GM19351 (cell line): ENCODE data around the gene POLD3.

ENCODE experiments used
- ATAC-seq: cut with Tn5 transposase; IDR thresholded peaks from one replicate; pipeline ENCODE4 v1.9.1; 2021; ENCODE audit warnings: mild to moderate bottlenecking, moderate library complexity; ENCODE audit not compliant: unreplicated experiment

The POLD3 gene

DNA sequence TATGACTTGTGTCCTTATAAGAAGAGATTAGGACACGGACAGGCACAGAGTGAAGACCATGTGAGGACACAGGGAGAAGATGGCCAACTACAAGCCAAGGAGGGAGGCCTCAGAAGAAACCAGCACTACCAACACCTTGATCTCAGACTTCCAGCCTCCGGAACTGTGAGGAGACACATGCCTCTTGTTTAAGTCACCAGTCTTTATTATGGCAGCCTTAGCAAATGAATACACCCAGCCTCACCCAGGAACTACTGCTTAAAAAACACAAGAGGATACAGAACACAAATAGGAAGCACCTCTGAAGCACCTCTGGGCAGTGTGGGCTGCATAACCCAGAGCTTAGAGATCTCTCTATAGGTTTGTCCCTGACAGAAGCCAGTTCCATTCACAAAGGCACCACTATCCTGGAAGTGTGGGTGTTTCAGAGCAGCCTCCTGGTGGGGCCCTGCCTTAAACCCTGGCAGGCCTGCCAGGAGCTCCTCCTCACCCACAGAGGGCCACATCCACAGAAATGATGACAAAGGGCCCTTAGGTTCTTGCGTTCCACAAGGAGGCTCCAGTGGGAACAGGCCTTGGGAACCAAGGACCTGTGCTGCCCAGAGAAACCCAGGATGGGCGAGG is 80.1 kb downstream of the POLD3 start:
- ATAC-seq, result no peak

DNA sequence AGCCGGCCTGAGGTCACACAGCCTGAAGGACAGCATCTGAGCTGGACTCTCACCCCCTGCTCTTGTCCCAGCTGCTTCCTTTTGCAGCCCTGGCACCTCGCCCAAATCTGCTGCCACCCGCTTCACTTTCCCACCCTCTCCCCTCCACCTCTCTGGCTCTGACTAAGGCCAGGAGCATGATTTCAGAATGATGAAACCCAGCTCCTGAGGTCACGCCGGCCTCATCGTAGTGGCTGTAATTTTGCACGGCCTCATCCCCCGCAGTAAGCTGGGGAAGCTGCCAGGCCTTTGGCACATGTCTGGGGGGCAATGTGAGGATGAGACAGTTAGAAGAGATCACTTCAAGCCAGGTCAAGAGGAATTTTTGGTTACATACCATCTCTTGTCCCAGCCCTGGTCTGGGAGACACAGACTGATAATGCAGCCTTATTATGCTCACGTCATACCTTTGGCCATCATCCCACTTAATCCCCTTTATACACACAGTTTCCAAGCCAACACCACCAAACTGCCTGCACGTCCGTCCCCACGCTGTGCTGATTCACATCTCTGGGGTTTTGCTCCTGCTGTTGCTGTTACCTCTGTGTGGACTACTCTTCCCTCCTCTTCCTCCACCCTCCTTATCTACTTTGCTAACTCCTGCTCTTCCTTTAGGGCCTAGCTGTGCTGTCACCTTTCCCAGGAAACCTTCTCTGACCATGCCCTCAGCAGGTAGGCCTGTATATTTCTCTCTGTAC is 80.7 kb downstream of the POLD3 start:
- ATAC-seq, result no peak

DNA sequence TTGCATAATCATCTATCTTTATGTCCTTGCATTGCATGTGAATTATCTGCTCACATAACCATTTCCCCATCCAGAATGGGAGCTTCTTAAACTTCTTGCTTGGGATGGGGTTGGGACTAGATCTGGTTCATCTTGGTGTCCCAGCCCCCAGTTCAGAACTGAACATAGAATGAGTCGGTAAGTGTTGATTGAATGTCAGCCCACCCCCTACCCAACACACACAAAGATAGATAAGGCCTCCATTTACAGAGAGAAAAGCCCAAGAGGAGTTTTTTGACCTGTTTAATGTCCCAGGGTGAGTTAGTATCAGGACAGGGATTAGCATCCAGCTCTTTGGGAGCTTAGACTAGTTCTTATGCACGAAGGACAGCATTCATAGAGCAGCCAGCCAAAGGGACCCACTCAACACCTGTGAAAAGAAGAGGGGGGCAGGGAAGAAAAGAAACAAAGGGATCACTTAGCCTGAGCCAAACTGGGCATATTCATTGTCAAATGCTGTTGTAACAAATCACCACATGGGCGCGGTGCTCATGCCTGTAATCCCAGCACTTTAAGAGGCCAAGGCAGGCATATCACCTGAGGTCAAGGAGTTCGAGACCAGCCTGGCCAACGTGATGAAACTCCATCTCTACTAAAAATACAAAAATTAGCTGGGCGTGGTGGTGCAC is 81.4 kb downstream of the POLD3 start:
- ATAC-seq, result no peak

DNA sequence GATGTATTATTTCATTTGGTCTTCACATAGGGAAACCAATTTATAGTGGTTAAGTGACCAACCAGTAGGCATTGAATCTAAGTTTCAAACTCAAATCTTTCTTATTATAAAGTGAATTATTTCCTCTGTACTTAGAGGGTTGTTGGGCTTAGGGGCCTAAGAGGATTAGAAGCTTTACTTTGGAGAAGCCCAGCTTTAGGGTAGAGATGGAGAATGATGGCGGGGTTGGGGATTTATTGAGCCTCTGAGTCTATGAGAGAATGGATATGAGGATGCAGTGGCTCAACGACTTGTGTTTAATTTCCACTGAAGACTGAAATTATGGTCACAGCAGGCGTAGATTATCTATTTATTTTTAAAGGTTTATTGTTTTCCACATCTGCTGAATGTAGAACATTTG is 83.4 kb downstream of the POLD3 start:
- ATAC-seq, result no peak

DNA sequence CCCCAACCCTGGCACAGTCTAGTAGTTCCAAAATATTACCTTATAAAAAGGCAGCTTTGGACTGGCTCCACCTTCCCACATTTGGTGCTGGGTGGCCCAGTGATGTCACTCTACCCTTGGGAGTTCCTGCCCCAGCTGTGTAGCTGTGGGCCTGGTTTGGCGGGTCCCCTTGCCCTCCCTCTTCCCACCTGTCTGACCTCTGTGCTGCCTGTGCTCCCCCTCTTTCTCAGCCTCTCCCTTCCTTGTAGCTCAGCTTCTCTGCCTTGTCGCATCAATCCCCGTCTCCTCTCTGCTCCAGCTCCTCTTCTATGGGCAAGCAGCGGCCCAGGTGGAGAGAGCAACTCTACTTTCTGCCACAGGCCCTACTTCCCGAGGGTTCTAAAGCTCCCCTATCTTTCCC is 84.2 kb downstream of the POLD3 start:
- no peak for ATAC-seq

DNA sequence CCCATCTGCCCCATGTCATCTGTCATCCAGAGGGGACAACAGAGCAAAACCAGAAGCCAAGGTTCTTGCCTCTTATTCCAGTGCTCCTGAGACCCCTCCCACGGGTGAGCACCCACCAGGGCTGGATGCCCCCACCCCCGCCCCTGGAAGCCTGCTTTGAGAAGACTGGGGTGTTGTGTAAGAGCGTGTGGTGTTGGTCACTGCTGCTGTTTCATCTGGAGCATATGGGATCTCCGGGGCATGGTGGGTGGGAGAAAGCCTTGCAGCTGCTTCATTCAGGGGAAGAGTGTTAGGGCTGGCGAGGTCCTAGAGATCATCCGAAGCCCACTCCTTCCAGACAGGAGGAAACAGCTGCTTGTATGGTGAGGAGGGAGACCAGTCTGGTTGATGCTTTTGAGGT is 84.7 kb downstream of the POLD3 start:
- ATAC-seq, result no peak

DNA sequence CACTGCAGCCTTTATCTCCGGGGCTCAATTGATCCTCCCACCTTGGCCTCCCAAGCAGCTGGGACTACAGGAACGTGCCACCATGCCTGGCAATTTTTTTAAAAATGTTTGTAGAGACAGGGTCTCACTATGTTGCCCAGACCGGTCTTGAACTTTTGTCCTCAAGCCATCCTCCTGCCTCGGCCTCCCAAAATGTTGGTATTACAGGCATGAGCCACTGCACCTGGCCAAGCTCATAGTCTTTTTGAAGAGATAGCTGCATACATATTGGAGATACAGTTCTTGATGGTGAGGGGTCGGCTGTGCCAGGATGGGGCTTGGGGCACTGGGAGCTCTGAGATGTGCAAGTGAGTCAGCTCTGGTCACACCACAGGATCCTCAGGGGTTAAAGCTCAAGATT is 85.7 kb downstream of the POLD3 start:
- ATAC-seq, result no peak

DNA sequence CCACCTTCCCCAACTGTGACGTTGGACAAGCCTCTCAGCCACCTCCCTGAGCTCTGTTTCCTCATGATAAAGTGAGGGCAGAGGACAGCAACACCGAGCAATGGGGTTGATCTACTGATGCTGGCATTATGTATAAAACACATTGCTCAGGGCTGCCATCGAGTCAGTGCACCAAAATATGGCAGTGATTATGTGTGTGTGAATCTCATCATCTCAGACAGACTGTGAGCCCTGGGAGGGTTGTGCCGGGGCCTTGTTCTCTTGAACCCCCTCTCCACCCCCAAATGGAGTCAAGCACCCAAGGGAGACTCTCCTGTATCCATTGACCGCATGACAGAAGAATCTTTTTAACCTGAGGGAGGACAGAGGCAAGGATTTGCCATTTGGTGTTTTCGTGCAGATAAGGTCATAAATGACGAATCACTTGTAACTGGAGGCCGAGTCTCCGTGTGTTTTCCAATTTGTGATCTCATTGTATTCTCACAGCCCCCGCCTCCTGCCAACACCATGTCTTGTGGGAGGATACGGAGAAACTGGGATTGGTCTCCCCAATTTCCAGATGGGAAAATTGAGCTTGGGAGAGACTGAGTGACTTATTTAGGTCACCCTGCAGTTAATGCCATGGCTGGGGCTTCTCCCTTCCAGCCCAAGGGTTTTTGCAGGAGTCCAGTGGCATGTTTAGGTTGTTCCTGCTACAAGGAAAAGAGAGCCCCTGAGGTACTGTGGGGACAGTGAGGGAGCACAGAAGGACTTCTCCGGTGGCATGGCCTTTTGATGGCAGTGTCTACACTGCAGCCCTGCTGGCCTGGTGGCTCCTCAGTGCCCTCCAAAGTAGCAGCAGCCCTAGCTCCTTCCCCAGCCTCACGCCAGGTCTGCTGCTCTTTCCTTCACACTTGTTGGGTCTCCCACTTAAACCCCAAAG is 86.5 kb downstream of the POLD3 start:
- ATAC-seq, result no peak

DNA sequence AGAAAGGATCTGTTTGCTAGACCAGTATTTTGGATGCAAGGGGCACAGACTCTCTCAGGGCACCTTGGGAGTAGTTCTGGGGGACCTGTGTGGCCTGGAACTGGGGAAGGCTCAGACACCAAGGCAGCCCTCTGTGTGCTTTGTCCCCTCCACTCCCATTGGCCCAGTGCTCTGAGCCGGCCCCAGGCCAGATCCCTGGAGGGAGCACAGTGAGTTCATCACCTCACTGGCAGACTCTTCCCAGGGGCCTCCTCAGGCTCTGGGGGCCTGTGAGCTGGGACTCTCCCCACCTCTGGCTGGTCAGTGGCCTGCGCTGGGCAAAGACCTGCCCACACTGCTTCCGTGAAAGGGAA is 87.1 kb downstream of the POLD3 start:
- ATAC-seq, result no peak

DNA sequence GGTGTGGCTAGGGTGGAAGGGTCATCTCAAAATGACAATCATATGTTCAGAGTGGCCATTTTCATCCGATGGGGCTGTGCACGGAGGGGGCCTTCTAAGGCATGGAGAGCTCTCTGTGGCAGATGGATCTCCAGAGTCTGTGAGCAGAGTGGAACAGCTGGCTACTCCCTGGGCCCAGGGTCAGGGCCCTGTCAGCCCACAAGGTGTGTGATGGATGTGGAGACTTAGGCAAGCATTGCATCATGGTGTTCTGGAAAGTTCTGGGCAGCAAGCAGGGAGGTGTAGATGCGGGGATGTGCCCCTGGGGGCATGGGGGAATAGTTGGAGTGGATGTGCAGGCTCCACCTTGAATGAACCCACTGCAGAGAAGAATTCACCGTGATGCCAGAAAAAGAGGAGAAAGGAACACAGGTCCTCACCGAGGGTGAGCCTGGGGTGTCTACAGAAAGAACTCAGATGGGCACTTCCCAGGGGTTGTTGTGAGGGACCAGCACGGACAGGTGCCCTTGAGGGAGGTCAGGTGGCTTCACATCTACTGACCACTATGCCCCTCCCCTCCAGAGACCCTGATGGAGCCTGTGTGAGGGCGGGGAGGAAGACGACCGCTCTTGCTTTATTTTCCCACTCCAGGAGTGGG is 87.8 kb downstream of the POLD3 start:
- no peak for ATAC-seq

DNA sequence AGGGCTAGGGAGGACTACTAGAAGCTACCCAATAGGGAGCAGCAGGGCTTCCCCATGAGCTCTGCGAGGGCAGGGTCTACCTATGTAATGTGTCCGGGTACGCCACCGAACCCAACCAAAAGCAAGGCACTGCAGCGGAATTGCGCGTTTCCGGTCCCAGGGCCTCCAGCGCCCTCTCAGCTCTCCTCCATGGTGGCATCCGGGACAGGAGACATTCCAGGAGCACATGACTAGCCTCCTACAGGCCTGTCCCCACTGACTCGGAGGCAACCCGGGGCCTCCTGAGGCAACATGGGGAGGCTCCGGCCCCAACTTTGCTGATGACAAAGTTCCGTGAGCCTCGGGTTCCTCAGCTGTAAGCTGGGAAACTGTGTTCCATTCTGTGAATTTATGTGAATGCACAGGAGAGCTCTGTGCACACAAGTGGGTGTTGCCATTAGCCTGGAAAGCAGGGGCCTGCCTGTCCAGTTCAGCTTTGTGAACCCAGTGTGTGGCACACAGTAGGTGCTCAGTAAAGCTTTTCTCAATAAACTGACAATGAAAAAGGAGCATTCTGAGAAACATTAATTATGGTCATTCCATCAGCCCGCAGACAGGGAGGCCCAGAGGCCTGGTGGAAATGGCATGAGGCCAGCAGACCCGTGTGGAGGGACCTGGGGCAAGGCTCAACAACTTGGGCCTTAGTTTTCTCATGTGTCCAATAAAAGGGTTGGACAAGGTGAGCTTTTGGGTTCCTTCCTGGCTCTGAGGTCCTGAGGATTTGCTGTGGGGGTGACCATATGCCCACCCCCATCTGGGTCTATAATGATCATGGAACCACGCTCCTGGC is 88.5 kb downstream of the POLD3 start:
- no peak for ATAC-seq

DNA sequence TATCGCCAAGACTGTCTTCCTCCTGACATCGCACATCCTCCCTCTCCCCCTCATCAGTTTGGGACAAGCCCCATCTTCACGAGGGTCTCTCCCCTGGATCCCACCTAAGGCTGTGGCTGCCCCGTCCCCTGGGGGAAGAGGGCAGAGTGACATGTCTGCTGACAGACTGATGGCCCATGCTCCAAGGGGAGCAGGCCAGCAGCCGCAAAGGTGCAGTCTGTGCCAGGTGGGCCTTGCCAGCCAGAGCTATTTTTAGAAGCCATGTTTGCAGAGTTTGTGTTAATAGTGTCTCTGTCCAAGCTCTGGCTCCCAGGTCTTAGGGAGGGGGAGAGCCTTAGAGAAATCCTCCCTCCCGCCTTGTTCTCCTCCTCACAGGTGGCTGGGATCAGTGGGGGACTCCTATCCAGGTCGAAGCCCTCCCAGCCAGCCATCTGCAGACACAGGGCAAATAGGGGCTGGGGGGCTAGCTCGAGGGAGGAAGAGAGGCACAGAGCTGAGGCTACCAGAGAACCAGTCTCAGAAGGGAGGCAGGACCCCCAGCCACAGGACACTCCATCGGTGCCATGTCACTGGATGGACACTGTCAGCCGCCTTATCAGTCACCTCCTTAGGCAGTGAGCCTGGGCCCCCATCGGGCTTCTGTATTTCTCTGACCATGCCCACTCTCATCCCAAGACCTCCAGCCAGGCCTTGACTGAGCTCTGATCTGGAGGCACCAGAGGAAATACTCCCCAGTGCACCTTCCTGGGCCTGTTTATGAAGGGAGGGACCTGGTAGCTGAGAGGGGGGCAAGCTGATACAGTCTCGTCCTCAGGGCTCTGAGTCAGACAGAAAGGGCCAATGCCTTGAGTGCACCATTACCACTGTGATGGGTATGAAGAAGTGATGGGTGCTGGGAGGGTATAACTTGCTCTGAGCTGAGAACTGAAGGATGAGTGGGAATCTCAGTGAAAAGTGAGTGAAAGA is 89.6 kb downstream of the POLD3 start:
- ATAC-seq, result no peak

DNA sequence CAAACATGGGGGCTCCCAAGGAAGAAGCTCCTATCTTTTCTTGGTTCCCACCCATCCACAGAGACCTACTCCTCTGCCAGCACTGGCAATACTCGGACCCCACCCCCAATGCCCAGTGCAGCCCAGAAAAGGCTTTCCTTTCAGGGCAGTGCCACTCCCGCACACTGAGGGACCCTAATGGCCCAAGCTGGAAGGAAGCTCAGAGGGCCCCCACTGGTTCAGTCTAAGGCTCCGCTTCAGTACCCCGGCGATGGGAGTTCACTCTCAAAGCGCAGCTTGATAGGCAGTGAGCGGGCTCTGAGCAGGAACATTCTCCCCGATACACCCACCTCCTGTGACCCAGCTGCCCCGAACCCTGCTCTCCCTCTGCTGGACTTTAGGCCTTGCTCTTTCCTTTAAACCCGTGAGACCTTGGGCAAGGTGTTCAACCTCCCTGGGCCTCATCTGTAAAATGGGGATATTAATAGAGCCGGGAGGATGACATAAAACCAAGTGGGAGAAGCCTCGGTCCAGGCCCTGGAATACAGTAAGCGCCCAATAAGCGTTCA is 90.4 kb downstream of the POLD3 start:
- no peak for ATAC-seq

DNA sequence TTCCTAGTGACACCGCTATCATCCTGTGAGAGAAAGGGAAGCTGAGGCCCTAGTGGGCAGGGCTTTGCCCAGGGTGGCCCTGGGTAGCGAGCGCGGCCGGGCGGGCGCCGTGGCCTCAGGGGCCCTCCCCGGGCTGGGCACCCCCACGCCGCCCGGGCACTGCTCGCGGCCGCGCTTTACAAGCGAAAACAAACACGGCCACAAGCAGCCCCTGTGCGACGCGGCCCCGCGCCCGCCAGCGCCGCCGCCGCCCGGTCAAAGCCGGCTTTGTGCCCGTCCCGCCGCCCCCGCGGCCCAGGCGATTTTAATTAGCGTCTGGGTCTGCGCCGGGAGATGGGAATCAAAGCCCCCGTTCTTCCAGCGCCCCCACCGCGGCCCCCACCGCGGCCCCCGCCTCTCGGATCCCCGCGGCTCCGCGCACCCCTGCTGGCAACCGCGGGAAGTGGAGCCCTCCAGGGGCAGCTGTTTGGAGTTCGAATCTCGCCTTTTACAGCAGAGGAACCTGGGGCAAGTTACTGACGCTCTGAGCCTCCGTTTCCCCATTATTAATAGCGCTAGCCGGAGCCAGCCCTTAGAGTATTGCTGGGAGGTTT is 91.0 kb downstream of the POLD3 start:
- no peak for ATAC-seq

DNA sequence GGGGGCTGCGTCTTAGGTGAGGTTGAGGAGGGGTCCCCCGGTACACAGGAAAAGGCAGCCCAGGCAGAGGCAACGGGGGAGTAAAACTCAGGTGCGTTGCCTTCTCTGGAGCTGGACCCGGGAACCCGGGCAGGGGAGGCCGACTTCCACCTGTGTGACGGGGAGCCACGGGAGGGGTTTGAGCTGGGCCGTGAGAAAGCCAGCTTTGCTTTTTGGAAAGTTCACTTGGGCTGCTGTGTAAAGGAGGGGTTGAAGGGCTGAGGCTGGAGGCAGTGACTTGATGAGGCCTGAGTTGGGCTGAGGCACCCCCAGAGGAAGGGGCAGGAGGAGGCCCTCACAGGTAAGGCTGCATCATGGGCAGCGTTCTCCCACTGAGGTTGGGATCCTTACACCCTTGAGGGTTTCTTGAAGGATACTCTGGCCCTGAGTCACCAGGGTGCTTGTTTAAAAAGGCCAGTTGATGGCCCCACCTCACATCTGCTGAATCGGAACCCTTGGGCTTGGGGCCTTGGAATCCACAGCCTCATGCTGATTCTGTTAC is 91.6 kb downstream of the POLD3 start:
- no peak for ATAC-seq

DNA sequence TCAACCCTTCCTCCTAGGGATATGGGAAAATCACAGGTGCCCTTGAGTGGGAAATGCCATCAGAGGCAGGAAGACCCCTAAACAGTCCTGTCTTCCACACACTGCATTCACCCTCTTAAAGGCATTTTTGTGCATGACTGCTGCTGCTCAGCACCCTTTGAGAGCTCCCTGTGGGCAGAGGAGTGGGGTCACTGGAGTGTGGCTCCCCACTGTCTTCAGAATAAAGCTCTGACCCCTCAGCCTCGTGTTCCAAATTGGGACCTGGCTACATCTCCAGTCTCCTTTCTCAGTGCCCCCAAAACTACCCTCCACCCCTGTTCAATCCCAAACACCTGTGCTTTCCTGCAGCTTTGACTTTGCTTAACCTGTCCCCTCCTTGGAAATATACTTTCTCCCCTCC is 92.3 kb downstream of the POLD3 start:
- ATAC-seq, result no peak

DNA sequence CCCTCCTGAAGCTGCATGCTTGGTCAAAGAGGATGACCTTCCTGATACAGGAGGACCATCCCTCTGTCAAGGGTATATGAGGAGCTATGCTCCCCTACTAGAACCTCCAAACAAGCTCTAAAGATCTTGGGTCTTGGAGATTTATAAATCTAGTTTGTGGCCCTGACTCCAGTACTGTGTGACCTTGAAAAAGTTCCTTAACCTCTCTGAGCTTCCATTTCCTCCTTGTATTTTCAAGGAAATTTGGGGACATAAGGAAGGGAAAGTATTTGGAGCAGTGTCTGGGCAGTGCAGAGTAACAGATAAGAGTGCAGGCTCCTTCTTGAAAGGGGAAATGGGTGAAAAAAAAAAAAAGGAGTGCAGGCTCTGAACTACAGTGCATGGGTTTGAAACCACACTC is 93.0 kb downstream of the POLD3 start:
- ATAC-seq, result no peak

DNA sequence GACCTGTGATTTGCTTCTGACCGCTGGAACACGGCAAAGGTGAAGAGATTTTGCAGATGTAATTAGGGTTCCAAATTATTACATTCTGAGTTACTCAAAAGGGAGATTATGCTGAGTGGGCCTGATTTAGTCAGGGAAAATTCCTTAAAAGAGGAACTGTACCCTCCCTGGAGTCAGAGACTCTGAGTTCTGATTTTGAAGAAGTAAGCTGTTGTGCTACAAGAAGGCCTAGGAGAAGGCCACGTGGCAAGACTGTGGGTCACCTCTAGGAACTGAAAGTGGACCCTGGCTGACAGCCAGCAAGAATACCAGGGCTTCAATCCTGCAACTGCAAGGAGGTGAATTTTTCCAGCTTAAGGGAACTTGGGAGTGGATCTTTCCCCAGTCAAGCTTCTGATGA is 93.5 kb downstream of the POLD3 start:
- ATAC-seq, result no peak
